ENCODE measurements around the gene SMCP. TPM values are rescaled to one million over a fixed set of nuclear protein-coding genes. Genes with fewer than 3 reads are reported as not detected.

Gene SMCP
- total and polyA plus RNA-seq, 4 donors = not detected

GRCh38 chr1:152888126-152888525 is 10.0 kb downstream of the SMCP start:
- TF ChIP-seq YY1 (IDR thresholded peaks at IDR 0.05) (no peak), EGR1 (IDR thresholded peaks at IDR 0.05; ENCODE audit: low read depth in 2 of 2) (no peak), FOXA2 (IDR thresholded peaks at IDR 0.05) (no peak), SP1 (IDR thresholded peaks at IDR 0.05) (no peak), HNF4A (conservative IDR thresholded peaks at IDR 0.05) (no peak), TAF1 (conservative IDR thresholded peaks at IDR 0.05) (no peak), NR2F2 (IDR thresholded peaks at IDR 0.05) (no peak), RAD21 (IDR thresholded peaks at IDR 0.05) (no peak), RXRA (IDR thresholded peaks at IDR 0.05) (no peak), JUND (IDR thresholded peaks at IDR 0.05) (no peak), ATF3 (IDR thresholded peaks at IDR 0.05) (no peak), CTCF (IDR thresholded peaks at IDR 0.05; ENCODE audit: low read depth, low read length, missing input control) (no peak), MAX (IDR thresholded peaks at IDR 0.05) (no peak), FOXA1 (IDR thresholded peaks at IDR 0.05) (no peak), REST (IDR thresholded peaks at IDR 0.05) (no peak), ZBTB33 (IDR thresholded peaks at IDR 0.05) (no peak), GABPA (IDR thresholded peaks at IDR 0.05 in 1 of 2, conservative IDR thresholded peaks at IDR 0.05 in 1 of 2) (no peak)
- Histone ChIP-seq H3K4me3 (ENCODE audit: low read depth in 1 of 3, low read length in 3 of 3) (no peak overlapping the region), H3K9me3 (ENCODE audit: control insufficient read depth in 4 of 4, low read length in 3 of 4) (no peaks in the 10 kb centered on the region), H3K9ac (ENCODE audit: low read depth in 1 of 2, low read length in 2 of 2) (no peak overlapping the region), H3K36me3 (ENCODE audit: control insufficient read depth in 4 of 4, insufficient read depth in 3 of 4, low read depth in 1 of 4, low read length in 3 of 4) (no peaks in the 10 kb centered on the region), H3K27me3 (ENCODE audit: control insufficient read depth in 4 of 4, insufficient read depth in 4 of 4, low read length in 3 of 4) (no peaks in the 10 kb centered on the region), H3K4me1 (ENCODE audit: control insufficient read depth in 4 of 4, insufficient read depth in 4 of 4, low read length in 3 of 4) (peaks cover 8 to 19% (median 13%) of the 10 kb centered on the region in 4 donors), H3K27ac (ENCODE audit: low read depth in 1 of 2, low read length in 2 of 2) (no peak overlapping the region)
- DNase-seq (ENCODE audit: low spot score) = no peak
- WGBS = 91% methylated on average over 1 of the region's 1 CpG

- H3K9ac ChIP-seq (ENCODE audit: low read depth in 1 of 2, low read length in 2 of 2) = no peak overlapping the region
- no peaks in the 10 kb centered on the region for H3K27me3 ChIP-seq (ENCODE audit: control insufficient read depth in 4 of 4, insufficient read depth in 4 of 4, low read length in 3 of 4)
- no peak for DNase-seq (ENCODE audit: low spot score)
- no peaks in the 10 kb centered on the region for H3K4me1 ChIP-seq (ENCODE audit: control insufficient read depth in 4 of 4, insufficient read depth in 4 of 4, low read length in 3 of 4)
- 85% methylated on average over 4 of the region's 4 CpGs for WGBS
- no peak overlapping the region for H3K27ac ChIP-seq (ENCODE audit: low read depth in 1 of 2, low read length in 2 of 2)
- no peak overlapping the region for H3K4me3 ChIP-seq (ENCODE audit: low read depth in 1 of 3, low read length in 3 of 3)
- H3K36me3 ChIP-seq (ENCODE audit: control insufficient read depth in 4 of 4, insufficient read depth in 3 of 4, low read depth in 1 of 4, low read length in 3 of 4) = peaks cover 0 to 2% (median 0%) of the 10 kb centered on the region in 4 donors
- H3K9me3 ChIP-seq (ENCODE audit: control insufficient read depth in 4 of 4, low read length in 3 of 4) = no peaks in the 10 kb centered on the region
- TF ChIP-seq REST (IDR thresholded peaks at IDR 0.05) (no peak), HNF4A (conservative IDR thresholded peaks at IDR 0.05) (no peak), NR2F2 (IDR thresholded peaks at IDR 0.05) (no peak), GABPA (IDR thresholded peaks at IDR 0.05 in 1 of 2, conservative IDR thresholded peaks at IDR 0.05 in 1 of 2) (no peak), RAD21 (IDR thresholded peaks at IDR 0.05) (no peak), ATF3 (IDR thresholded peaks at IDR 0.05) (no peak), TAF1 (conservative IDR thresholded peaks at IDR 0.05) (no peak), HNF4G (IDR thresholded peaks at IDR 0.05) (no peak), JUND (IDR thresholded peaks at IDR 0.05) (no peak), RXRA (IDR thresholded peaks at IDR 0.05) (no peak), FOXA1 (IDR thresholded peaks at IDR 0.05) (no peak), ZBTB33 (IDR thresholded peaks at IDR 0.05) (no peak), SP1 (IDR thresholded peaks at IDR 0.05) (no peak)
Observed at GRCh38 chr1:152899027-152899426, 20.9 kb downstream of the SMCP start.

All from liver (tissue), 9 donors.